Lung (tissue), 12 donors: Measurements from ENCODE around the gene SAMD11. TPM values are rescaled to one million over a fixed set of nuclear protein-coding genes. Genes with fewer than 3 reads are reported as not detected.

Experiments used
- ATAC-seq: fragments of 200-7000 bp; cut with Tn5 transposase; one replicate; pipeline ENCODE4 v1.9.1; 2020; ENCODE audit warnings: moderate number of reproducible peaks; ENCODE audit not compliant: insufficient read depth, low FRiP score
- DNase-seq, 3 donors: peaks; one replicate each; pipeline ENCODE4 v3.0.0-alpha.2; 2013 to 2017
- H3K27ac ChIP-seq, 2 donors: one replicate each; pipeline ENCODE4 v1.5.1; 2013; ENCODE audit warnings: mild to moderate bottlenecking in 2 of 2, moderate library complexity in 2 of 2, control low read depth in 1 of 2, inconsistent platforms in 1 of 2, low read depth in 1 of 2, low read length in 1 of 2
- H3K27me3 ChIP-seq, 3 donors: one replicate each; pipeline ENCODE4 v1.5.1; 2013; ENCODE audit warnings: low read length in 2 of 3; ENCODE audit not compliant: control insufficient read depth in 3 of 3, insufficient read depth in 3 of 3
- H3K36me3 ChIP-seq, 4 donors: one replicate each; pipeline ENCODE4 v1.5.1; 2013; ENCODE audit warnings: low read length in 4 of 4, mild to moderate bottlenecking in 1 of 4, moderate library complexity in 1 of 4; ENCODE audit not compliant: control insufficient read depth in 4 of 4, insufficient read depth in 4 of 4
- H3K4me1 ChIP-seq, 5 donors: one replicate each; pipeline ENCODE4 v1.5.1; 2013; ENCODE audit warnings: low read length in 5 of 5, mild to moderate bottlenecking in 2 of 5, moderate library complexity in 1 of 5; ENCODE audit not compliant: control insufficient read depth in 5 of 5, insufficient read depth in 5 of 5
- H3K4me3 ChIP-seq: one replicate; pipeline ENCODE4 v1.5.1; 2013; ENCODE audit warnings: mild to moderate bottlenecking, control low read depth, moderate library complexity
- H3K9ac ChIP-seq, 2 donors: one replicate each; pipeline ENCODE4 v1.5.1; 2013; ENCODE audit warnings: low read length in 2 of 2, control low read depth in 1 of 2; ENCODE audit not compliant: insufficient read depth in 1 of 2
- H3K9me3 ChIP-seq, 4 donors: one replicate each; pipeline ENCODE4 v1.5.1; 2013; ENCODE audit warnings: low read length in 3 of 4, mild to moderate bottlenecking in 1 of 4, moderate library complexity in 1 of 4; ENCODE audit not compliant: control insufficient read depth in 4 of 4, insufficient read depth in 3 of 4
- WGBS, 2 donors: extraction: QIAGEN DNeasy Blood & Tissue Kit; methylation state at CpG; one replicate each; pipeline ENCODE4 v1.1.7; 2013; 5-methylcytosine and 5-hydroxymethylcytosine counted together
- polyA plus RNA-seq, 2 donors: library from polyadenylated mRNA; stranded (reverse); fragments of 200-250 nt; gene quantifications; one replicate each; pipeline ENCODE4 v1.2.1, GENCODE V29; 2013
- total RNA-seq, 2 donors: library from RNA; depleted of rRNA in 1 of 2; stranded (reverse); fragments of >200 nt in 1 of 2; gene quantifications; one replicate each; pipeline ENCODE4 v1.2.1, GENCODE V29; 2014 to 2021
- TF ChIP-seq, protein P1 (sequence below): IDR thresholded peaks from 2 replicates; pipeline ENCODE4 v1.5.1; 2012; ENCODE audit warnings: mild to moderate bottlenecking; ENCODE audit errors: control extremely low read depth, extremely low read depth
- donor health status: control.
- donor health status: control.
- donor health status: Bipolar disorder and iron deficiency.
- donor health status: healthy.
- donor health status: DM: yes; HTN: yes; CAD: no.

SAMD11 gene
- total and polyA plus RNA-seq, 4 donors = 3.7 to 26.3 (median 5.8) TPM

- H3K4me1 ChIP-seq = peaks cover 0 to 68% (median 23%) of the 10 kb centered on the region in 5 donors
- peaks cover 0 to 2% (median 0%) of the 10 kb centered on the region in 4 donors for H3K36me3 ChIP-seq
- 73 to 83% methylated on average over 43 to 45 of the region's 45 CpGs for WGBS, 2 donors
- H3K4me3 ChIP-seq = no peak overlapping the region
- no peak overlapping the region for H3K27ac ChIP-seq
- no peak for ATAC-seq
- TF ChIP-seq, protein P1, sequence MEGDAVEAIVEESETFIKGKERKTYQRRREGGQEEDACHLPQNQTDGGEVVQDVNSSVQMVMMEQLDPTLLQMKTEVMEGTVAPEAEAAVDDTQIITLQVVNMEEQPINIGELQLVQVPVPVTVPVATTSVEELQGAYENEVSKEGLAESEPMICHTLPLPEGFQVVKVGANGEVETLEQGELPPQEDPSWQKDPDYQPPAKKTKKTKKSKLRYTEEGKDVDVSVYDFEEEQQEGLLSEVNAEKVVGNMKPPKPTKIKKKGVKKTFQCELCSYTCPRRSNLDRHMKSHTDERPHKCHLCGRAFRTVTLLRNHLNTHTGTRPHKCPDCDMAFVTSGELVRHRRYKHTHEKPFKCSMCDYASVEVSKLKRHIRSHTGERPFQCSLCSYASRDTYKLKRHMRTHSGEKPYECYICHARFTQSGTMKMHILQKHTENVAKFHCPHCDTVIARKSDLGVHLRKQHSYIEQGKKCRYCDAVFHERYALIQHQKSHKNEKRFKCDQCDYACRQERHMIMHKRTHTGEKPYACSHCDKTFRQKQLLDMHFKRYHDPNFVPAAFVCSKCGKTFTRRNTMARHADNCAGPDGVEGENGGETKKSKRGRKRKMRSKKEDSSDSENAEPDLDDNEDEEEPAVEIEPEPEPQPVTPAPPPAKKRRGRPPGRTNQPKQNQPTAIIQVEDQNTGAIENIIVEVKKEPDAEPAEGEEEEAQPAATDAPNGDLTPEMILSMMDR = no peak
- H3K9ac ChIP-seq = no peak overlapping the region
- no peak for DNase-seq
- peaks cover 0 to 18% (median 5%) of the 10 kb centered on the region in 3 donors for H3K27me3 ChIP-seq
- peaks cover 0 to 3% (median 0%) of the 10 kb centered on the region in 4 donors for H3K9me3 ChIP-seq
These were observed 12.9 kb downstream of the SAMD11 start for GRCh38 chr1:936348-937264.

GRCh38 chr1:937521-937920 is 13.8 kb downstream of the SAMD11 start:
- peaks cover 0 to 18% (median 5%) of the 10 kb centered on the region in 3 donors for H3K27me3 ChIP-seq

GRCh38 chr1:938088-938683 is 14.5 kb downstream of the SAMD11 start:
- H3K4me3 ChIP-seq = no peak overlapping the region
- TF ChIP-seq, protein P1 = no peak
- peaks cover 0 to 64% (median 33%) of the 10 kb centered on the region in 5 donors for H3K4me1 ChIP-seq
- H3K27me3 ChIP-seq = peaks cover 0 to 18% (median 5%) of the 10 kb centered on the region in 3 donors
- no peak overlapping the region for H3K9ac ChIP-seq
- WGBS, 2 donors = 66 to 70% methylated on average over 15 of the region's 15 CpGs
- ATAC-seq = no peak
- peaks cover 0 to 3% (median 0%) of the 10 kb centered on the region in 4 donors for H3K9me3 ChIP-seq
- no peak overlapping the region for H3K27ac ChIP-seq
- H3K36me3 ChIP-seq = peaks cover 0 to 5% (median 0%) of the 10 kb centered on the region in 4 donors
- DNase-seq = peak in 1 of 3 donors; percentile 39

More at GRCh38 chr1:937521-937920, 13.8 kb downstream of the SAMD11 start:
- peaks cover 0 to 3% (median 0%) of the 10 kb centered on the region in 4 donors for H3K9me3 ChIP-seq
- TF ChIP-seq, protein P1 = no peak
- ATAC-seq (no peak), DNase-seq (no peak)
- no peaks in the 10 kb centered on the region for H3K36me3 ChIP-seq
- no peak overlapping the region for H3K27ac ChIP-seq
- WGBS, 2 donors = 89 to 96% methylated on average over 16 of the region's 16 CpGs
- H3K4me3 ChIP-seq = no peak overlapping the region
- no peak overlapping the region for H3K9ac ChIP-seq
- peaks cover 0 to 63% (median 29%) of the 10 kb centered on the region in 5 donors for H3K4me1 ChIP-seq
